Lung microvascular endothelial cell (primary cell): ENCODE measurements around the gene PRKD3. TPM values are rescaled to one million over a fixed set of nuclear protein-coding genes. Genes with fewer than 3 reads are reported as not detected.

Source experiments
- total RNA-seq: library from RNA; depleted of rRNA; stranded (reverse); fragments of >200 nt; gene quantifications from 2 replicates; pipeline ENCODE4 v1.2.1, GENCODE V29; 2014

Gene PRKD3
- total RNA-seq, 1 donor from 2014 or later, result 48.4 TPM

Other genes with a start within 250 kb of the PRKD3 start
- 20.9 and 30.0 TPM in 2 replicates for gene HEATR5B, start 240.5 kb downstream of the PRKD3 start, total RNA-seq
- 4.1 and 5.2 TPM in 2 replicates for gene GPATCH11, start 240.3 kb downstream of the PRKD3 start, total RNA-seq
- gene EIF2AK2, start 167.9 kb downstream of the PRKD3 start, total RNA-seq, result 16.8 and 17.5 TPM in 2 replicates
- gene SULT6B1, start 136.2 kb downstream of the PRKD3 start, total RNA-seq, result not detected in 2 replicates
- 4.6 and 7.4 TPM in 2 replicates for gene CEBPZOS, start 128.3 kb downstream of the PRKD3 start, total RNA-seq
- 22.0 and 38.7 TPM in 2 replicates for gene CEBPZ, start 93.2 kb downstream of the PRKD3 start, total RNA-seq
- 5.8 and 6.3 TPM in 2 replicates for gene NDUFAF7, start 93.2 kb downstream of the PRKD3 start, total RNA-seq
- gene QPCT, start 19.8 kb upstream of the PRKD3 start, total RNA-seq, result 0.60 and 3.7 TPM in 2 replicates